Type B pancreatic cell (in vitro differentiated cells): ENCODE data around the gene SLC37A2. TPM values are rescaled to one million over a fixed set of nuclear protein-coding genes. Genes with fewer than 3 reads are reported as not detected.

Source experiments
- DNase-seq: peaks from one replicate; pipeline ENCODE4 v3.0.0; 2021; ENCODE audit warnings: mixed read lengths; ENCODE audit not compliant: unreplicated experiment; ENCODE audit errors: extremely low spot score
- H3K27ac Mint-ChIP-seq: 2 replicates; pipeline ENCODE4 v1.8.0; 2021; ENCODE audit warnings: mild to moderate bottlenecking, mixed read lengths
- H3K27me3 Mint-ChIP-seq: 2 replicates; pipeline ENCODE4 v1.8.0; 2021; ENCODE audit warnings: mixed read lengths
- H3K36me3 Mint-ChIP-seq: 2 replicates; pipeline ENCODE4 v1.8.0; 2021; ENCODE audit warnings: mixed read lengths
- H3K4me1 Mint-ChIP-seq: one replicate; pipeline ENCODE4 v1.8.0; 2021; ENCODE audit warnings: mixed read lengths; ENCODE audit not compliant: unreplicated experiment
- H3K4me3 Mint-ChIP-seq: 2 replicates; pipeline ENCODE4 v1.8.0; 2021; ENCODE audit warnings: mild to moderate bottlenecking, mixed read lengths
- H3K9me3 Mint-ChIP-seq: 2 replicates; pipeline ENCODE4 v1.8.0; 2021; ENCODE audit warnings: mixed read lengths
- CTCF ChIP-seq: fragments of 200-600 bp; sonication (generic); conservative IDR thresholded peaks from 2 replicates; pipeline ENCODE4 v1.5.0; 2021; ENCODE audit warnings: antibody characterized with exemption, mild to moderate bottlenecking
- total RNA-seq: library from RNA; stranded (reverse); gene quantifications from 2 replicates; pipeline ENCODE4 v1.2.1, GENCODE V29; 2021; ENCODE audit warnings: low replicate concordance

SLC37A2 gene
- total RNA-seq, 1 donor from 2014 or later, result 1.3 TPM

GRCh38 chr11:125110506-125110905 is 47.4 kb downstream of the SLC37A2 start:
- no peak for TF ChIP-seq CTCF
- peaks cover 4% of the 10 kb centered on the region for H3K36me3 Mint-ChIP-seq
- no peak overlapping the region for H3K27ac Mint-ChIP-seq
- no peak for DNase-seq
- H3K27me3 Mint-ChIP-seq, result peaks cover 7% of the 10 kb centered on the region
- H3K4me1 Mint-ChIP-seq, result peaks cover 19% of the 10 kb centered on the region
- H3K4me3 Mint-ChIP-seq, result peak overlapping the region; percentile 99
- H3K9me3 Mint-ChIP-seq, result peaks cover 23% of the 10 kb centered on the region

GRCh38 chr11:125111001-125111342 is 47.9 kb downstream of the SLC37A2 start:
- peaks cover 4% of the 10 kb centered on the region for H3K36me3 Mint-ChIP-seq
- H3K27ac Mint-ChIP-seq, result peak overlapping the region; percentile 93
- H3K4me1 Mint-ChIP-seq, result peaks cover 19% of the 10 kb centered on the region
- no peak for DNase-seq
- H3K27me3 Mint-ChIP-seq, result peaks cover 10% of the 10 kb centered on the region
- H3K4me3 Mint-ChIP-seq, result peak overlapping the region; percentile 99
- peaks cover 23% of the 10 kb centered on the region for H3K9me3 Mint-ChIP-seq
- TF ChIP-seq CTCF, result no peak

GRCh38 chr11:125111343-125112207 is 48.5 kb downstream of the SLC37A2 start, which contains the start of gene TMEM218:
Gene TMEM218 (minus strand): TSS chr11:125111626. CDS start chr11:125102241, 9,385 bp downstream.
- Mint-ChIP-seq H3K9me3 (peaks cover 23% of the 10 kb centered on the region), H3K36me3 (peaks cover 4% of the 10 kb centered on the region), H3K4me3 (peak within 1 kb of the TSS; percentile 99), H3K4me1 (peaks cover 19% of the 10 kb centered on the region), H3K27me3 (peaks cover 10% of the 10 kb centered on the region), H3K27ac (peak within 1 kb of the TSS; percentile 93)
- no peak for TF ChIP-seq CTCF
- DNase-seq, result peak; percentile 97

- H3K4me3 Mint-ChIP-seq, result peak overlapping the region; percentile 99
- no peak for DNase-seq
- peaks cover 23% of the 10 kb centered on the region for H3K9me3 Mint-ChIP-seq
- H3K27ac Mint-ChIP-seq, result peak overlapping the region; percentile 93
- no peak for TF ChIP-seq CTCF
- peaks cover 4% of the 10 kb centered on the region for H3K36me3 Mint-ChIP-seq
- H3K4me1 Mint-ChIP-seq, result peaks cover 19% of the 10 kb centered on the region
- H3K27me3 Mint-ChIP-seq, result peaks cover 10% of the 10 kb centered on the region
These were observed 49.1 kb downstream of the SLC37A2 start for GRCh38 chr11:125112208-125112604.

- Mint-ChIP-seq H3K4me3 (no peak overlapping the region), H3K27me3 (peaks cover 17% of the 10 kb centered on the region), H3K27ac (no peak overlapping the region), H3K9me3 (peaks cover 23% of the 10 kb centered on the region), H3K4me1 (peaks cover 19% of the 10 kb centered on the region), H3K36me3 (peaks cover 4% of the 10 kb centered on the region)
- no peak for DNase-seq
- TF ChIP-seq CTCF, result peak; percentile 24
These were observed 51.4 kb downstream of the SLC37A2 start for GRCh38 chr11:125114518-125114917.
